Neural crest cell (in vitro differentiated cells): Measurements from ENCODE around the gene KIAA1958. TPM values are rescaled to one million over a fixed set of nuclear protein-coding genes. Genes with fewer than 3 reads are reported as not detected.

ENCODE experiments used
- DNase-seq: peaks from one replicate; pipeline ENCODE4 v3.0.0; 2021; ENCODE audit warnings: low read depth, mixed read lengths, low spot score
- H3K27ac Mint-ChIP-seq: one replicate; pipeline ENCODE4 v1.8.0; 2021; ENCODE audit warnings: mild to moderate bottlenecking, mixed read lengths; ENCODE audit not compliant: unreplicated experiment
- H3K27me3 Mint-ChIP-seq: 2 replicates; pipeline ENCODE4 v1.8.0; 2021; ENCODE audit warnings: low read depth, mild to moderate bottlenecking, mixed read lengths
- H3K36me3 Mint-ChIP-seq: 2 replicates; pipeline ENCODE4 v1.8.0; 2021; ENCODE audit warnings: low read depth, mild to moderate bottlenecking, mixed read lengths
- H3K4me1 Mint-ChIP-seq: 2 replicates; pipeline ENCODE4 v1.8.0; 2021; ENCODE audit warnings: mixed read lengths
- H3K4me3 Mint-ChIP-seq: one replicate; pipeline ENCODE4 v1.8.0; 2021; ENCODE audit warnings: mild to moderate bottlenecking, mixed read lengths
- H3K9me3 Mint-ChIP-seq: 2 replicates; pipeline ENCODE4 v1.8.0; 2021; ENCODE audit warnings: mixed read lengths
- total RNA-seq: library from RNA; stranded (reverse); gene quantifications from 2 replicates; pipeline ENCODE4 v1.2.1, GENCODE V29; 2021
- TF ChIP-seq, protein P1 (sequence below): fragments of 200-600 bp; sonication (generic); conservative IDR thresholded peaks from 2 replicates; pipeline ENCODE4 v1.5.0; 2021; ENCODE audit warnings: antibody characterized with exemption, mild to moderate bottlenecking

The KIAA1958 gene
- total RNA-seq, 1 donor from 2014 or later, result 46.7 TPM

DNA sequence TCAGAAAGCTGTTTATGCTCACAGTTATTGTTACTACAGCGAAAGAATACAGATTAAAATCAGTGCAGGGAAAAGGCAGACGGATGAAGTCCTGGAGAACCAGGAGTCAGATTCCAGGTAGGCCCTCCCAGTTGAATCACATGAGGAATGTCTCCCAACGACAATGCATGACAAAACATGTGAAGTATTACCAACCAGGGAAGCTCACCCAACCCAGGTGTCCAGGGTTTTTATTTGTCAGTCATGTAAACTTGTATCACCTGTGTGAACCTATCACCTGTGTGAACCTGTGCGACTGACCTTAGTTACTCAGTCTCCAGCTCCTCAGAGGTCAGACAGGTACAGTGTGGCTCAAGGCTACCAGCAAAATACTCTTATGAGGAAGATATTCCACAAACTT is 63.9 kb downstream of the KIAA1958 start:
- H3K27ac Mint-ChIP-seq, result no peak overlapping the region
- TF ChIP-seq, protein P1, sequence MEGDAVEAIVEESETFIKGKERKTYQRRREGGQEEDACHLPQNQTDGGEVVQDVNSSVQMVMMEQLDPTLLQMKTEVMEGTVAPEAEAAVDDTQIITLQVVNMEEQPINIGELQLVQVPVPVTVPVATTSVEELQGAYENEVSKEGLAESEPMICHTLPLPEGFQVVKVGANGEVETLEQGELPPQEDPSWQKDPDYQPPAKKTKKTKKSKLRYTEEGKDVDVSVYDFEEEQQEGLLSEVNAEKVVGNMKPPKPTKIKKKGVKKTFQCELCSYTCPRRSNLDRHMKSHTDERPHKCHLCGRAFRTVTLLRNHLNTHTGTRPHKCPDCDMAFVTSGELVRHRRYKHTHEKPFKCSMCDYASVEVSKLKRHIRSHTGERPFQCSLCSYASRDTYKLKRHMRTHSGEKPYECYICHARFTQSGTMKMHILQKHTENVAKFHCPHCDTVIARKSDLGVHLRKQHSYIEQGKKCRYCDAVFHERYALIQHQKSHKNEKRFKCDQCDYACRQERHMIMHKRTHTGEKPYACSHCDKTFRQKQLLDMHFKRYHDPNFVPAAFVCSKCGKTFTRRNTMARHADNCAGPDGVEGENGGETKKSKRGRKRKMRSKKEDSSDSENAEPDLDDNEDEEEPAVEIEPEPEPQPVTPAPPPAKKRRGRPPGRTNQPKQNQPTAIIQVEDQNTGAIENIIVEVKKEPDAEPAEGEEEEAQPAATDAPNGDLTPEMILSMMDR, result no peak
- peaks cover 51% of the 10 kb centered on the region for H3K4me1 Mint-ChIP-seq
- H3K27me3 Mint-ChIP-seq, result no peaks in the 10 kb centered on the region
- peaks cover 7% of the 10 kb centered on the region for H3K36me3 Mint-ChIP-seq
- no peaks in the 10 kb centered on the region for H3K9me3 Mint-ChIP-seq
- DNase-seq, result no peak
- no peak overlapping the region for H3K4me3 Mint-ChIP-seq

DNA sequence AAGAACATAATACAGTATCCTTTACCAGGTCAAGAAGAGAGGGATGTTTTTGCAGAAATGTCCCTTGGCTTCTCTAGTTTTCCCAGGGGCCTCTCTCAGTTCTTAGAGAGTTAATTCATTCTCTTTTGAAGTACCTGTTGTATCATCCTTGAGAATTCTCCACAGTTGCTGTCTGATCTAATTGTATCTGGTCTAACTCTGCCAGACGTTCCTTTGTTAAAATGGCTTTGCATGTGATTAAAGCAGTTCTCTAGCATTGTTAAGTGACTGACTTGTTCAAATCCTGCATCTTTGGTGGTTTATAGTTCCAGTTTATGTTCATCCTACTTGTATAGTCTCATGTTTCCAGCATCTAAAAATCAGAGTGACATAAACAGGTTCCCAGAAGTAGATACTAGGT is 65.0 kb downstream of the KIAA1958 start:
- Mint-ChIP-seq H3K36me3 (peaks cover 8% of the 10 kb centered on the region), H3K27ac (peak overlapping the region; percentile 1), H3K9me3 (no peaks in the 10 kb centered on the region), H3K4me3 (no peak overlapping the region), H3K27me3 (no peaks in the 10 kb centered on the region), H3K4me1 (peaks cover 47% of the 10 kb centered on the region)
- no peak for DNase-seq
- TF ChIP-seq, protein P1, result no peak

DNA sequence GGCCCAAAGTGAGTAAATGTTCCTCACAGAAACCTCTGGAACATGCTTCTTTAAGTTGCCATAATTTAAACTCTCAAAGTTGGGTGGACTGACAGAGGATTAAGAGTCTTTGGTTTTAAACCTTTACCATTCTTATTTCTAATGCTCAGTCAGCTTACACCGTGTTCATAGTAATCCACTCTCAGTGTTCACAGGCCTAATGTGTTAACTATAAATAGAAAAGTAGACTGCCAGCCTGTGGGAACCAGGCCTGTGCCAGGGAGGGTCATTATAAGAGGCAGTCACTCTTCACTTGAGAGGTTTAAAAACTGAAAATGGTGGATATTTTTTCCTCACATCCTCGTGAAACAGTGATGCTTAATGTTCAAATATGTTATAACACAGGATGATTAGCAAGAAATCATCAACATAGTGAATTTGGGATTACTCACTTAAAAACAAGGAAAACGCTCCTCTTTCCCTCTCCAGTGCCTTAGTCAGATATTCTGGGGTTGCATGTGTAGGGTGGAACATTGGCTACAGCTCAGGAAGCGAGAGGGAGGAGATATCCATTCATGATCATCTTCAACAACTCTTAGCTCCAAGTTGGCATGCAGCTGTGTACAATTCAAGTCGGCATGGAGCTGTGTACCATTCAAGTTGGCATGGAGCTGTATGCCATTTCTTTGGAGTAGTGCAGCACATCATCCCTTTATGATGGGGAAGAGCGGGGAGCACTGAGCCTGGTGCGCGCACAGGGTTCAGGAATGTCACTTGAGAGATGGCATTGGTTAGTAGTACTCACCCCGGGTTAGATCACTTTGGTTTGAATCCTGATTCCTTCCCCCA is 65.8 kb downstream of the KIAA1958 start:
- Mint-ChIP-seq H3K27ac (no peak overlapping the region), H3K4me1 (peaks cover 43% of the 10 kb centered on the region)

DNA sequence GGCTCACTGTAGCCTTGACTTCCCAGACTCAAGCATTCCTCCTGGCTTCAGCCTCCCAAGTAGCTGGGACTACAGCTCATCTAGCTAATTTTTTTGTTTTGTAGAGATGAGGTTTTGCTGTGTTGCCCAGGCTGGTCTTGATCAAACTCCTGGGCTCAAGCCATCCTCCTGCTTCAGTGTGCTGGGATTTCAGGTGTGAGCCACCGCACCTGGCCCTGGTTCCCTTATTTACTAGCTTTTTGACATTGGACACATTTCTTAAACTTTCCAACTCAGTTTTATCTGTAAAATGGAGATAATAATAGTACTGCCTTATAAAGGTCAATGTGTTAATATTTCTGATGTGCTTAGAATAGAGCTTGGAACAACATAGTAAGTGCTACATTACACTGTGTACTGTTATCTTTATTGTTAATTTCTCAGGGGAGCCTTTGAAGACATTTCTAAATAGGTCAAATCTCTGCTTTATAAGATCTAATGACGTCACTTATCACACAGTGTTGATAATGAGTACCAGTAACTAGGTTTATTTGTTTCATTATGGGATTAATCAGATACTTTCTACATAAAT is 66.7 kb downstream of the KIAA1958 start:
- TF ChIP-seq, protein P1, result no peak
- peaks cover 8% of the 10 kb centered on the region for H3K36me3 Mint-ChIP-seq
- no peak for DNase-seq
- H3K4me1 Mint-ChIP-seq, result peaks cover 36% of the 10 kb centered on the region
- H3K4me3 Mint-ChIP-seq, result no peak overlapping the region
- H3K27me3 Mint-ChIP-seq, result no peaks in the 10 kb centered on the region
- H3K27ac Mint-ChIP-seq, result no peak overlapping the region
- no peaks in the 10 kb centered on the region for H3K9me3 Mint-ChIP-seq

More for the DNA sequence above, 65.8 kb downstream of the KIAA1958 start:
- DNase-seq, result no peak
- Mint-ChIP-seq H3K4me3 (no peak overlapping the region), H3K9me3 (no peaks in the 10 kb centered on the region), H3K36me3 (peaks cover 8% of the 10 kb centered on the region), H3K27me3 (no peaks in the 10 kb centered on the region)
- TF ChIP-seq, protein P1, result no peak

DNA sequence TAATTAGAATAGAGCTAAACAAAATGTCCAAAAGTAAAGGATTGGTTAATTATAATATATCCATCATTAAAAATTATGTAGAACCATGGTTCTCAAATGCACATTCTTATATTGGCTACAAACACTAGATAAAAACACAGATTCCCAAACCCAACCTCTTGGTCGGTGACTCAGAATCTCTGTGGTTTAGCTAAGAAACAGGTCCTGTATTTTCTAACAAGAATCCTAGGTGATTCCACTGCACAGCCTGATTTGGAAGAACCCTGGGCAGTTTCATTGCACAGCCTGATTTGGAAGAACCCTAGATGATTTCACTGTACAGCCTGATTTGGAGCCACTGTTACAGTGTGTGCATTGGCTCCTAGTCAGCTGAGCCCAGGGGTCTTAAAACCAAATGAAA is 67.9 kb downstream of the KIAA1958 start:
- Mint-ChIP-seq H3K4me3 (no peak overlapping the region), H3K4me1 (peaks cover 31% of the 10 kb centered on the region), H3K27ac (no peak overlapping the region), H3K9me3 (no peaks in the 10 kb centered on the region), H3K27me3 (no peaks in the 10 kb centered on the region), H3K36me3 (peaks cover 8% of the 10 kb centered on the region)
- DNase-seq, result no peak
- TF ChIP-seq, protein P1, result no peak
